Measurements from ENCODE around the gene LRRC49. TPM values are rescaled to one million over a fixed set of nuclear protein-coding genes. Genes with fewer than 3 reads are reported as not detected.
A peak's percentile ranks its signal among the peaks of the same experiment; 100 is the strongest.
"Not testable (repeated sequence)": the region's sequence is repeated elsewhere in the genome, so short reads cannot be mapped to it uniquely, and the experiment has no call there.

LRRC49 gene
- total RNA-seq, 1 donor from 2014 or later = 79.8 TPM

GRCh38 chr15:70863450-70864218, 29.0 kb upstream of the LRRC49 start:
- DNase-seq = no peak
- peak; percentile 73 for ATAC-seq
- intact Hi-C loops (cut with micrococcal nuclease) = no loop called here

GRCh38 chr15:70866982-70867641, 25.5 kb upstream of the LRRC49 start:
- intact Hi-C loops (cut with micrococcal nuclease) = no loop called here
- peak; percentile 2 for ATAC-seq
- DNase-seq = no peak

GRCh38 chr15:70867911-70868467, 24.6 kb upstream of the LRRC49 start:
- ATAC-seq (peak; percentile 85), DNase-seq (peak; percentile 49)
- intact Hi-C loops (cut with micrococcal nuclease) = no loop called here

GRCh38 chr15:70869346-70869745, 23.3 kb upstream of the LRRC49 start:
- DNase-seq (no peak), ATAC-seq (no peak)
- intact Hi-C loops (cut with micrococcal nuclease) = no loop called here

- intact Hi-C loops (cut with micrococcal nuclease) = loop anchor here (5.0 kb wide), 1 partner anchor 43 kb away; no protein-coding TSS in a partner anchor
- no peak for DNase-seq
- peak; percentile 16 for ATAC-seq
Measured at GRCh38 chr15:70870051-70870450, 22.6 kb upstream of the LRRC49 start.

- ATAC-seq, DNase-seq: not testable (repeated sequence)
- intact Hi-C loops (cut with micrococcal nuclease) = loop anchor here (5.0 kb wide), 1 partner anchor 44 kb away; no protein-coding TSS in a partner anchor
Measured at GRCh38 chr15:70871490-70871889, 21.1 kb upstream of the LRRC49 start.

- DNase-seq (no peak), ATAC-seq (no peak)
- intact Hi-C loops (cut with micrococcal nuclease) = loop anchor here (5.0 kb wide), 1 partner anchor 46 kb away; no protein-coding TSS in a partner anchor
Measured at GRCh38 chr15:70873232-70874054, 19.2 kb upstream of the LRRC49 start.

GRCh38 chr15:70875001-70875782, 17.4 kb upstream of the LRRC49 start:
- DNase-seq = no peak
- ATAC-seq = peak; percentile 68
- intact Hi-C loops (cut with micrococcal nuclease) = no loop called here

- ATAC-seq (no peak), DNase-seq (no peak)
- intact Hi-C loops (cut with micrococcal nuclease) = no loop called here
Measured at GRCh38 chr15:70876011-70876410, 16.6 kb upstream of the LRRC49 start.

GRCh38 chr15:70876683-70877082, 15.9 kb upstream of the LRRC49 start:
- ATAC-seq (no peak), DNase-seq (no peak)
- intact Hi-C loops (cut with micrococcal nuclease) = no loop called here

GRCh38 chr15:70879401-70879800, 13.2 kb upstream of the LRRC49 start:
- ATAC-seq (peak; percentile 27), DNase-seq (no peak)
- intact Hi-C loops (cut with micrococcal nuclease) = no loop called here

- no peak for DNase-seq
- intact Hi-C loops (cut with micrococcal nuclease) = no loop called here
- ATAC-seq = no peak
Measured at GRCh38 chr15:70880781-70881180, 11.8 kb upstream of the LRRC49 start.

GRCh38 chr15:70882361-70882760, 10.3 kb upstream of the LRRC49 start:
- DNase-seq (no peak), ATAC-seq (no peak)
- intact Hi-C loops (cut with micrococcal nuclease) = no loop called here

GRCh38 chr15:70892912-70893560, 410 bp downstream of the LRRC49 start:
- DNase-seq (no peak), ATAC-seq (peak; percentile 74)
- intact Hi-C loops (cut with micrococcal nuclease) = no loop called here

GRCh38 chr15:70902107-70902506, 9.5 kb downstream of the LRRC49 start:
- intact Hi-C loops (cut with micrococcal nuclease) = no loop called here
- no peak for ATAC-seq
- DNase-seq = no peak

- DNase-seq (no peak), ATAC-seq (no peak)
- intact Hi-C loops (cut with micrococcal nuclease) = no loop called here
Measured at GRCh38 chr15:70906842-70907241, 14.2 kb downstream of the LRRC49 start.

- DNase-seq (no peak), ATAC-seq (no peak)
- intact Hi-C loops (cut with micrococcal nuclease) = no loop called here
Measured at GRCh38 chr15:70907784-70908471, 15.3 kb downstream of the LRRC49 start.

GRCh38 chr15:70910958-70911357, 18.3 kb downstream of the LRRC49 start:
- ATAC-seq (peak; percentile 71), DNase-seq (peak; percentile 25)
- intact Hi-C loops (cut with micrococcal nuclease) = no loop called here
